Right atrium auricular region (tissue), 2 donors: ENCODE data around the gene MLKL. TPM values are rescaled to one million over a fixed set of nuclear protein-coding genes. Genes with fewer than 3 reads are reported as not detected.

Experiments
- DNase-seq: peaks from one replicate; pipeline ENCODE4 v3.0.0-alpha.2; 2019; ENCODE audit warnings: low spot score
- H3K27ac ChIP-seq, 2 donors: fragments of 200-600 bp; sonication (generic); 1 replicate in 1 of 2; 2 replicates in 1 of 2; pipeline ENCODE4 v1.5.1; 2016 to 2019
- H3K27me3 ChIP-seq, 2 donors: fragments of 200-600 bp; sonication (generic); one replicate each; pipeline versions ENCODE4 v1.5.1 to v1.6.0; 2017 to 2019
- H3K36me3 ChIP-seq: fragments of 200-600 bp; sonication (generic); one replicate; pipeline ENCODE4 v1.5.1; 2016
- H3K4me1 ChIP-seq, 2 donors: fragments of 200-600 bp; sonication (generic); one replicate each; pipeline versions ENCODE4 v1.5.1 to v1.6.0; 2017 to 2019
- H3K4me3 ChIP-seq, 2 donors: fragments of 200-600 bp; sonication (generic); 1 replicate in 1 of 2; 2 replicates in 1 of 2; pipeline ENCODE4 v1.5.1; 2017 to 2019; ENCODE audit warnings: mild to moderate bottlenecking in 1 of 2, moderate library complexity in 1 of 2
- H3K9me3 ChIP-seq, 2 donors: fragments of 200-600 bp; sonication (generic); one replicate each; pipeline ENCODE4 v1.5.1; 2019
- total RNA-seq, 2 donors: library from RNA; depleted of rRNA; stranded (reverse); fragments of >200 nt; gene quantifications; one replicate each; pipeline ENCODE4 v1.1.0, GENCODE V29; 2016
- TF ChIP-seq, protein P1 (sequence below), 2 donors: fragments of 200-600 bp; sonication (generic); IDR thresholded peaks; one replicate each; pipeline ENCODE4 v1.5.1; 2019; ENCODE audit warnings: antibody characterized with exemption in 2 of 2

Gene MLKL
- total RNA-seq, 2 donors from 2014 or later, result 4.3 to 6.2 TPM

DNA sequence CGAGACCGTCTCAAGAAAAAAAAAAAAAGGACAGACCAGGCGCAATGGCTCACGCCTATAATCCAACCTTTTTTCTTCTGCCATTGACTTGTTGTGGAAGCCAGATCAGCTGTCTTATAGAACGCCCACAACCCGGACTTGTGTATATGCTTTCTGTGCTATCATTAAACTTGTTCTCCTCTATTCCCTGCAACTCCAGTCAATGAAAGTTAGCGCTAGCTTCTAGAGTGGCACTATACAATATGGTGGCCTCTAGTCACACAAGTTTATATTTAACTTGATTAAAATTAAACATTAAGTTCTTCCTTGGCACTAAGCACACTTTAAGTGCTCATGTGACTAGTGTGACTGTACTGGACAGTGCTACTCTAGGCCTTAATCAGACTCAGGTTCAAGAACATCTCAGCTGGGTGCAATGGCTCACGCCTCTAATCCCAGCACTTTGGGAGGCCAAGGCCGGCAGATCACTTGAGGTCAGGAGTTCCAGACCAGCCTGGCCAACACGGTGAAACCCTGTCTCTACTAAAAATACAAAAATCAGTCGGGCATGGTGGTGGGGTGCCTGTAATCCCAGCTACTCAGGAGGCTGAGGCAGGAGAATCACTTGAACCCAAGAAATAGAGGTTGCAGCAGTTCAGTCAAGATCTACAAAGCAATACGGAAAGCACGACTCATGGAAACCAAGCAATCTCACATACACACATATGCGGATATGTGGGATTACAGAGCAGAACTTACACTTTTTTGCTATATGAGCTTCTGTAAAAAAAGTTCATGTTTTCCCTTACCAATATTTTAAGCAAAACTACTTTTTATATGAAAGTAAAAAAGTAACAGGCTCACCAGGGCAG is 74.9 kb downstream of the MLKL start:
- Histone ChIP-seq H3K9me3 (no peaks in the 10 kb centered on the region), H3K27me3 (no peaks in the 10 kb centered on the region), H3K36me3 (peaks cover 63% of the 10 kb centered on the region), H3K27ac (no peak overlapping the region), H3K4me3 (no peak overlapping the region), H3K4me1 (peaks cover 0 to 10% of the 10 kb centered on the region in 2 donors)
- DNase-seq, result no peak
- TF ChIP-seq, protein P1, sequence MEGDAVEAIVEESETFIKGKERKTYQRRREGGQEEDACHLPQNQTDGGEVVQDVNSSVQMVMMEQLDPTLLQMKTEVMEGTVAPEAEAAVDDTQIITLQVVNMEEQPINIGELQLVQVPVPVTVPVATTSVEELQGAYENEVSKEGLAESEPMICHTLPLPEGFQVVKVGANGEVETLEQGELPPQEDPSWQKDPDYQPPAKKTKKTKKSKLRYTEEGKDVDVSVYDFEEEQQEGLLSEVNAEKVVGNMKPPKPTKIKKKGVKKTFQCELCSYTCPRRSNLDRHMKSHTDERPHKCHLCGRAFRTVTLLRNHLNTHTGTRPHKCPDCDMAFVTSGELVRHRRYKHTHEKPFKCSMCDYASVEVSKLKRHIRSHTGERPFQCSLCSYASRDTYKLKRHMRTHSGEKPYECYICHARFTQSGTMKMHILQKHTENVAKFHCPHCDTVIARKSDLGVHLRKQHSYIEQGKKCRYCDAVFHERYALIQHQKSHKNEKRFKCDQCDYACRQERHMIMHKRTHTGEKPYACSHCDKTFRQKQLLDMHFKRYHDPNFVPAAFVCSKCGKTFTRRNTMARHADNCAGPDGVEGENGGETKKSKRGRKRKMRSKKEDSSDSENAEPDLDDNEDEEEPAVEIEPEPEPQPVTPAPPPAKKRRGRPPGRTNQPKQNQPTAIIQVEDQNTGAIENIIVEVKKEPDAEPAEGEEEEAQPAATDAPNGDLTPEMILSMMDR (IDR thresholded peaks at IDR 0.05), result no peak

DNA sequence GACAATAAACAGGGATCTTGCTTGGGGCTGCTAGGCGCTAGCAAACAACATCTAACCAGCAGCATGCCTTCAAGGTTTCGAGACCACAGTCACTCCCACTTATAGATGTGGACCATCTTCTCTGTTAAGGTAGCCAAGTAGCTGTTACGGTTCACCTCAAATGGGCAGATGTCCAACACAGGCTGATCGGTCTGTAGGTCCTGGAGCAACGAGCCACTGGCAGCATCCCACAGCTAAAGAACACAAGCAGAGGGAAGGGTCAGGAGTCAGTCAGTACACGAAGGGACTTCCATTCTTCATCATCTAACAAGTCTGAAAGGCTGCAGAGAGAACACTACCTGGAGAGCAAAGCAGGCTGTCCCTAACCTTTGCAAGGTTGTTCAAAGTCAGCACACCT is 76.8 kb downstream of the MLKL start:
- TF ChIP-seq, protein P1 (IDR thresholded peaks at IDR 0.05), result no peak
- peaks cover 47% of the 10 kb centered on the region for H3K36me3 ChIP-seq
- no peak overlapping the region for H3K4me3 ChIP-seq
- no peak overlapping the region for H3K27ac ChIP-seq
- peaks cover 0 to 10% of the 10 kb centered on the region in 2 donors for H3K4me1 ChIP-seq
- no peaks in the 10 kb centered on the region for H3K9me3 ChIP-seq
- H3K27me3 ChIP-seq, result no peaks in the 10 kb centered on the region
- DNase-seq, result no peak

DNA sequence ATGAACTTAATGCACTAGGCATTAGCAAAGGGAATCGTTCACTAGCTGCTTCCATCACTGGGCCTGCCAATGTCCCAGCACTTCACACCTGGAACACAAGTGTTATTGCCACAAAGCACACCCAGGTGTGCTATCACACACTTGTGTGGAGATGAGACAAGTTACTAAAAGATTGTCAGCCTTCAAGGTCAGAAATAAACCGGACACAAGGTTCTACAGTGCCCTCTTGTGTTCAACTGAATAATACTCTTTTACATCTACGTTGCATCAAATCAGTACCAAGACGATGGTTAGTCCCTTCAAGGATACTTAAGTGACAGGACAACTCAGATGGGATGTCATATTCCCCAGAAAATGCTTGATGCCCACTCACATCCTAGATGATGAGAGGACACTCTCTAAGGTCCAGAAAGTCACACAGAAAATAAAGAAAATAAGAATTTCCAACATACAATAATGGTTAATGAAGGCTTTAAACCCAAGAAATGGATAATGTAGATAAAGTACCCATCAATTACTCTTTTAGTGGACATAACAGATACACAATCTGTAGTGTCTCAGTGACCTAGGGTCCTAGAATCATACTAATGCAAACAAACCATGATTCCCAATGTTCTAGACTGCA is 77.3 kb downstream of the MLKL start:
- TF ChIP-seq, protein P1 (IDR thresholded peaks at IDR 0.05), result peak; percentile 38 to 72
- H3K36me3 ChIP-seq, result peaks cover 43% of the 10 kb centered on the region
- H3K4me1 ChIP-seq, result peaks cover 0 to 10% of the 10 kb centered on the region in 2 donors
- H3K4me3 ChIP-seq, result no peak overlapping the region
- no peaks in the 10 kb centered on the region for H3K9me3 ChIP-seq
- no peak overlapping the region for H3K27ac ChIP-seq
- no peak for DNase-seq
- no peaks in the 10 kb centered on the region for H3K27me3 ChIP-seq

GRCh38 chr16:74622005-74622404 is 78.7 kb downstream of the MLKL start:
- Histone ChIP-seq H3K9me3 (no peaks in the 10 kb centered on the region), H3K36me3 (peaks cover 31% of the 10 kb centered on the region), H3K27ac (no peak overlapping the region), H3K4me3 (no peak overlapping the region), H3K27me3 (no peaks in the 10 kb centered on the region), H3K4me1 (peaks cover 0 to under 1% of the 10 kb centered on the region in 2 donors)
- DNase-seq, result no peak
- TF ChIP-seq, protein P1 (IDR thresholded peaks at IDR 0.05), result no peak

Other genes with a start within 250 kb of the MLKL start
- gene GLG1, start 93.7 kb downstream of the MLKL start, total RNA-seq, result 100 to 1,000 TPM; 102 to 123 TPM
- gene RFWD3, start 34.0 kb downstream of the MLKL start, total RNA-seq, result 1 to 10 TPM; 2.9 to 9.7 TPM
- under 1 TPM in 1 of 2 donors, not detected in 1; 0.35 TPM for gene FA2H, start 74.0 kb upstream of the MLKL start, total RNA-seq